Liver (tissue), 9 donors: ENCODE measurements around the gene HDAC8. TPM values are rescaled to one million over a fixed set of nuclear protein-coding genes. Genes with fewer than 3 reads are reported as not detected.
A peak's percentile ranks its signal among the peaks of the same experiment; 100 is the strongest.

Experiments
- DNase-seq: peaks from one replicate; pipeline ENCODE4 v3.0.0-alpha.2; 2017; ENCODE audit warnings: low spot score
- H3K27ac ChIP-seq, 2 donors: one replicate each; pipeline ENCODE4 v1.7.0; 2013; ENCODE audit warnings: inconsistent platforms in 2 of 2, low read length in 2 of 2, control low read depth in 1 of 2, low read depth in 1 of 2, mild to moderate bottlenecking in 1 of 2
- H3K27me3 ChIP-seq, 4 donors: one replicate each; pipeline versions ENCODE4 v1.6.1 to v1.7.0; 2013; ENCODE audit warnings: low read length in 3 of 4, inconsistent platforms in 1 of 4, mild to moderate bottlenecking in 1 of 4, moderate library complexity in 1 of 4; ENCODE audit not compliant: control insufficient read depth in 4 of 4, insufficient read depth in 4 of 4
- H3K36me3 ChIP-seq, 4 donors: one replicate each; pipeline versions ENCODE4 v1.6.1 to v1.7.0; 2013; ENCODE audit warnings: low read length in 3 of 4, mild to moderate bottlenecking in 3 of 4, low read depth in 1 of 4, moderate library complexity in 1 of 4; ENCODE audit not compliant: control insufficient read depth in 4 of 4, insufficient read depth in 3 of 4
- H3K4me1 ChIP-seq, 4 donors: one replicate each; pipeline versions ENCODE4 v1.6.1 to v1.7.0; 2013; ENCODE audit warnings: low read length in 3 of 4, mild to moderate bottlenecking in 3 of 4, moderate library complexity in 1 of 4; ENCODE audit not compliant: control insufficient read depth in 4 of 4, insufficient read depth in 4 of 4
- H3K4me3 ChIP-seq, 3 donors: one replicate each; pipeline versions ENCODE4 v1.6.1 to v1.7.0; 2013; ENCODE audit warnings: low read length in 3 of 3, control low read depth in 1 of 3, low read depth in 1 of 3, mild to moderate bottlenecking in 1 of 3
- H3K9ac ChIP-seq, 2 donors: one replicate each; pipeline ENCODE4 v1.7.0; 2013; ENCODE audit warnings: low read length in 2 of 2, mild to moderate bottlenecking in 2 of 2, moderate library complexity in 2 of 2, control low read depth in 1 of 2, low read depth in 1 of 2
- H3K9me3 ChIP-seq, 4 donors: one replicate each; pipeline versions ENCODE4 v1.6.1 to v1.7.0; 2013; ENCODE audit warnings: low read length in 3 of 4; ENCODE audit not compliant: control insufficient read depth in 4 of 4
- ATF3 ChIP-seq: IDR thresholded peaks from 2 replicates; pipeline ENCODE4 v1.6.1; 2016; ENCODE audit warnings: antibody characterized with exemption
- EGR1 ChIP-seq, 2 donors: IDR thresholded peaks; 2 replicates each; pipeline ENCODE4 v1.6.1; 2016 to 2018; ENCODE audit warnings: antibody characterized with exemption in 2 of 2, low read depth in 2 of 2
- FOXA1 ChIP-seq: IDR thresholded peaks from 2 replicates; pipeline ENCODE4 v1.6.1; 2016; ENCODE audit warnings: antibody characterized with exemption
- FOXA2 ChIP-seq: IDR thresholded peaks from 2 replicates; pipeline ENCODE4 v1.6.1; 2016; ENCODE audit warnings: antibody characterized with exemption
- GABPA ChIP-seq, 2 donors: IDR thresholded peaks in 1 of 2; conservative IDR thresholded peaks in 1 of 2; 2 replicates each; pipeline ENCODE4 v1.6.1; 2016; ENCODE audit warnings: antibody characterized with exemption in 2 of 2, mild to moderate bottlenecking in 1 of 2, moderate library complexity in 1 of 2
- HNF4A ChIP-seq, 2 donors: conservative IDR thresholded peaks; 2 replicates each; pipeline ENCODE4 v1.6.1; 2016; ENCODE audit warnings: antibody characterized with exemption in 2 of 2, mild to moderate bottlenecking in 2 of 2
- HNF4G ChIP-seq: IDR thresholded peaks from 2 replicates; pipeline ENCODE4 v1.6.1; 2016; ENCODE audit warnings: antibody characterized with exemption
- JUND ChIP-seq, 2 donors: IDR thresholded peaks; 2 replicates each; pipeline ENCODE4 v1.6.1; 2016; ENCODE audit warnings: antibody characterized with exemption in 2 of 2
- MAX ChIP-seq: IDR thresholded peaks from 2 replicates; pipeline ENCODE4 v1.6.1; 2016; ENCODE audit warnings: antibody characterized with exemption
- NR2F2 ChIP-seq: IDR thresholded peaks from 2 replicates; pipeline ENCODE4 v1.6.1; 2016; ENCODE audit warnings: antibody characterized with exemption
- RAD21 ChIP-seq, 2 donors: IDR thresholded peaks; 2 replicates each; pipeline ENCODE4 v1.6.1; 2016; ENCODE audit warnings: antibody characterized with exemption in 2 of 2, mild to moderate bottlenecking in 2 of 2
- RXRA ChIP-seq, 2 donors: IDR thresholded peaks; 2 replicates each; pipeline ENCODE4 v1.6.1; 2017 to 2018; ENCODE audit warnings: antibody characterized with exemption in 2 of 2, mild to moderate bottlenecking in 1 of 2
- SP1 ChIP-seq: IDR thresholded peaks from 2 replicates; pipeline ENCODE4 v1.6.1; 2018; ENCODE audit warnings: antibody characterized with exemption, mild to moderate bottlenecking
- TAF1 ChIP-seq: conservative IDR thresholded peaks from 2 replicates; pipeline ENCODE4 v1.6.1; 2016; ENCODE audit warnings: antibody characterized with exemption, mild to moderate bottlenecking
- YY1 ChIP-seq: IDR thresholded peaks from 2 replicates; pipeline ENCODE4 v1.6.1; 2016; ENCODE audit warnings: antibody characterized with exemption, mild to moderate bottlenecking
- WGBS: extraction: QIAGEN DNeasy Blood & Tissue Kit; methylation state at CpG from one replicate; pipeline ENCODE4 v1.1.7; 2013; 5-methylcytosine and 5-hydroxymethylcytosine counted together
- polyA plus RNA-seq, 2 donors: library from polyadenylated mRNA; stranded (reverse) in 1 of 2; unstranded in 1 of 2; fragments of 200-250 nt in 1 of 2; fragments of >200 nt in 1 of 2; fragmentation: Nextera tagmentation in 1 of 2; extraction: Ambion mirVana in 1 of 2; gene quantifications; one replicate each; pipeline versions ENCODE4 v1.2.1 to v1.2.3, GENCODE V29; 2013 to 2015
- total RNA-seq, 2 donors: library from RNA; depleted of rRNA; stranded (reverse); fragments of >200 nt; gene quantifications; one replicate each; pipeline ENCODE4 v1.2.3, GENCODE V29; 2014
- TF ChIP-seq, protein P1 (sequence below): fragments of 150-350 bp; IDR thresholded peaks from 2 replicates; pipeline ENCODE4 v1.5.1; 2017; ENCODE audit warnings: improper control_type of control experiment, low read depth, low read length; ENCODE audit not compliant: missing input control
- TF ChIP-seq, protein P2 (sequence below): IDR thresholded peaks from 2 replicates; pipeline ENCODE4 v1.6.1; 2016; ENCODE audit warnings: antibody characterized with exemption, mild to moderate bottlenecking
- donor health status: healthy.
- donor health status: healthy.
- donor health status: healthy.
- donor health status: healthy.
- donor health status: healthy.

The HDAC8 gene
- total and polyA plus RNA-seq, 4 donors, result 11.1 to 30.4 (median 14.0) TPM

GRCh38 chrX:72381439-72382201 is 191.0 kb downstream of the HDAC8 start:
- H3K36me3 ChIP-seq, result no peaks in the 10 kb centered on the region
- H3K9ac ChIP-seq, result no peak overlapping the region
- DNase-seq, result no peak
- TF ChIP-seq JUND (IDR thresholded peaks at IDR 0.05) (no peak), HNF4A (conservative IDR thresholded peaks at IDR 0.05) (peak in 1 of 2 donors; percentile 4)
- H3K4me1 ChIP-seq, result peaks cover 0 to 2% (median 1%) of the 10 kb centered on the region in 4 donors
- H3K27me3 ChIP-seq, result peaks cover 0 to 2% (median 0%) of the 10 kb centered on the region in 4 donors
- H3K27ac ChIP-seq, result no peak overlapping the region
- no peak overlapping the region for H3K4me3 ChIP-seq
- no peaks in the 10 kb centered on the region for H3K9me3 ChIP-seq
- WGBS, result 57% methylated on average over 2 of the region's 2 CpGs

DNA sequence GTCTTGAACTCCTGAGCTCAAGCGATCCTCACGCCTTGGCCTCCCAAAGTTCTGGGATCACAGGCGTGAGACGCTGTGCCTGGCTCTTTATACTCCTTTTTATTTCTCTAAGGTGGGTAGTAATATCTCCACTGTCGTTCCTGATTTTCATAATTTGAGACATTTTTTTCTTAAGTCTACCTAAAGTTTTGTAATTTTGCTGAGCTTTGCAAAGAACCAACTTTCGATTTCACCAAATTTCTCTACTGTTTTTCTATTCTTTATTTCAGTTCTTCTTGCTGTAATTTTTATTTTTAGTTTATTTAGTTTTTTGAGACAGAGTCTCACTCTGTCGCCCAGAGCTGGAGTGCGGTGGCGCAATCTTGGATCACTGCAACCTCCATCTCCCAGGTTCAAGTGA is 196.5 kb downstream of the HDAC8 start:
- H3K36me3 ChIP-seq, result no peaks in the 10 kb centered on the region
- no peak overlapping the region for H3K9ac ChIP-seq
- TF ChIP-seq TAF1 (no peak), RAD21 (IDR thresholded peaks at IDR 0.05) (no peak), GABPA (IDR thresholded peaks at IDR 0.05 in 1 of 2, conservative IDR thresholded peaks at IDR 0.05 in 1 of 2) (no peak), NR2F2 (no peak), RXRA (IDR thresholded peaks at IDR 0.05) (no peak), JUND (IDR thresholded peaks at IDR 0.05) (no peak), YY1 (no peak), MAX (no peak), EGR1 (IDR thresholded peaks at IDR 0.05; ENCODE audit: low read depth in 2 of 2) (no peak), FOXA2 (no peak), FOXA1 (no peak), SP1 (no peak), HNF4A (conservative IDR thresholded peaks at IDR 0.05) (no peak), HNF4G (no peak), ATF3 (no peak)
- TF ChIP-seq, protein P1, sequence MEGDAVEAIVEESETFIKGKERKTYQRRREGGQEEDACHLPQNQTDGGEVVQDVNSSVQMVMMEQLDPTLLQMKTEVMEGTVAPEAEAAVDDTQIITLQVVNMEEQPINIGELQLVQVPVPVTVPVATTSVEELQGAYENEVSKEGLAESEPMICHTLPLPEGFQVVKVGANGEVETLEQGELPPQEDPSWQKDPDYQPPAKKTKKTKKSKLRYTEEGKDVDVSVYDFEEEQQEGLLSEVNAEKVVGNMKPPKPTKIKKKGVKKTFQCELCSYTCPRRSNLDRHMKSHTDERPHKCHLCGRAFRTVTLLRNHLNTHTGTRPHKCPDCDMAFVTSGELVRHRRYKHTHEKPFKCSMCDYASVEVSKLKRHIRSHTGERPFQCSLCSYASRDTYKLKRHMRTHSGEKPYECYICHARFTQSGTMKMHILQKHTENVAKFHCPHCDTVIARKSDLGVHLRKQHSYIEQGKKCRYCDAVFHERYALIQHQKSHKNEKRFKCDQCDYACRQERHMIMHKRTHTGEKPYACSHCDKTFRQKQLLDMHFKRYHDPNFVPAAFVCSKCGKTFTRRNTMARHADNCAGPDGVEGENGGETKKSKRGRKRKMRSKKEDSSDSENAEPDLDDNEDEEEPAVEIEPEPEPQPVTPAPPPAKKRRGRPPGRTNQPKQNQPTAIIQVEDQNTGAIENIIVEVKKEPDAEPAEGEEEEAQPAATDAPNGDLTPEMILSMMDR, result no peak
- TF ChIP-seq, protein P2, sequence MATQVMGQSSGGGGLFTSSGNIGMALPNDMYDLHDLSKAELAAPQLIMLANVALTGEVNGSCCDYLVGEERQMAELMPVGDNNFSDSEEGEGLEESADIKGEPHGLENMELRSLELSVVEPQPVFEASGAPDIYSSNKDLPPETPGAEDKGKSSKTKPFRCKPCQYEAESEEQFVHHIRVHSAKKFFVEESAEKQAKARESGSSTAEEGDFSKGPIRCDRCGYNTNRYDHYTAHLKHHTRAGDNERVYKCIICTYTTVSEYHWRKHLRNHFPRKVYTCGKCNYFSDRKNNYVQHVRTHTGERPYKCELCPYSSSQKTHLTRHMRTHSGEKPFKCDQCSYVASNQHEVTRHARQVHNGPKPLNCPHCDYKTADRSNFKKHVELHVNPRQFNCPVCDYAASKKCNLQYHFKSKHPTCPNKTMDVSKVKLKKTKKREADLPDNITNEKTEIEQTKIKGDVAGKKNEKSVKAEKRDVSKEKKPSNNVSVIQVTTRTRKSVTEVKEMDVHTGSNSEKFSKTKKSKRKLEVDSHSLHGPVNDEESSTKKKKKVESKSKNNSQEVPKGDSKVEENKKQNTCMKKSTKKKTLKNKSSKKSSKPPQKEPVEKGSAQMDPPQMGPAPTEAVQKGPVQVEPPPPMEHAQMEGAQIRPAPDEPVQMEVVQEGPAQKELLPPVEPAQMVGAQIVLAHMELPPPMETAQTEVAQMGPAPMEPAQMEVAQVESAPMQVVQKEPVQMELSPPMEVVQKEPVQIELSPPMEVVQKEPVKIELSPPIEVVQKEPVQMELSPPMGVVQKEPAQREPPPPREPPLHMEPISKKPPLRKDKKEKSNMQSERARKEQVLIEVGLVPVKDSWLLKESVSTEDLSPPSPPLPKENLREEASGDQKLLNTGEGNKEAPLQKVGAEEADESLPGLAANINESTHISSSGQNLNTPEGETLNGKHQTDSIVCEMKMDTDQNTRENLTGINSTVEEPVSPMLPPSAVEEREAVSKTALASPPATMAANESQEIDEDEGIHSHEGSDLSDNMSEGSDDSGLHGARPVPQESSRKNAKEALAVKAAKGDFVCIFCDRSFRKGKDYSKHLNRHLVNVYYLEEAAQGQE, result no peak
- H3K9me3 ChIP-seq, result no peaks in the 10 kb centered on the region
- WGBS, result over 99% methylated on average over 9 of the region's 9 CpGs
- H3K4me1 ChIP-seq, result no peaks in the 10 kb centered on the region
- DNase-seq, result no peak
- no peak overlapping the region for H3K27ac ChIP-seq
- peaks cover 0 to under 1% (median 0%) of the 10 kb centered on the region in 4 donors for H3K27me3 ChIP-seq
- no peak overlapping the region for H3K4me3 ChIP-seq
